ENCODE results near the gene CPOX.

DNA sequence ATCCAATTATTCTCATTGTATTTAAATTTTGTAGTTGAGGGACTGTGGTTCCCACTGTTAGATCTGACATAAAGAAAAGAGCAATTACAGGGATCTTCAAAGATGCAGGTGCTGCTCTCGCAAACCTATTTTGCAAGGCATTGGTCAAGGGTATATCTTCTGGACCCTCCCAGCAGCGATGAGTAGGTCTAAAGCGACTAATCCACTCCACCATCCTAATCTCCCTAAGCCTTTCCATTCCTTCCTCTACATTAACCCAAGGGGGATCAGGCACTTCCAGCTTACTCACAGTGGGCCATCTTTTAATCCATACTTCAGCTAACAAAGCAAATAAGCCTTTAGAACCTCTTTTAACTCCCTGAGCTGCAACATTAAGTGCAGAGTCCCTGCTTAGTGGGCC is 37.0 kb upstream of the CPOX start:
- TF ChIP-seq, protein P1, sequence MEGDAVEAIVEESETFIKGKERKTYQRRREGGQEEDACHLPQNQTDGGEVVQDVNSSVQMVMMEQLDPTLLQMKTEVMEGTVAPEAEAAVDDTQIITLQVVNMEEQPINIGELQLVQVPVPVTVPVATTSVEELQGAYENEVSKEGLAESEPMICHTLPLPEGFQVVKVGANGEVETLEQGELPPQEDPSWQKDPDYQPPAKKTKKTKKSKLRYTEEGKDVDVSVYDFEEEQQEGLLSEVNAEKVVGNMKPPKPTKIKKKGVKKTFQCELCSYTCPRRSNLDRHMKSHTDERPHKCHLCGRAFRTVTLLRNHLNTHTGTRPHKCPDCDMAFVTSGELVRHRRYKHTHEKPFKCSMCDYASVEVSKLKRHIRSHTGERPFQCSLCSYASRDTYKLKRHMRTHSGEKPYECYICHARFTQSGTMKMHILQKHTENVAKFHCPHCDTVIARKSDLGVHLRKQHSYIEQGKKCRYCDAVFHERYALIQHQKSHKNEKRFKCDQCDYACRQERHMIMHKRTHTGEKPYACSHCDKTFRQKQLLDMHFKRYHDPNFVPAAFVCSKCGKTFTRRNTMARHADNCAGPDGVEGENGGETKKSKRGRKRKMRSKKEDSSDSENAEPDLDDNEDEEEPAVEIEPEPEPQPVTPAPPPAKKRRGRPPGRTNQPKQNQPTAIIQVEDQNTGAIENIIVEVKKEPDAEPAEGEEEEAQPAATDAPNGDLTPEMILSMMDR (IDR thresholded peaks at IDR 0.05) = no peak
- TF ChIP-seq POLR2A (IDR thresholded peaks at IDR 0.05) = no peak

Data from heart left ventricle (tissue), 13 donors.